ENCODE results near the gene FBXO41. TPM values are rescaled to one million over a fixed set of nuclear protein-coding genes. Genes with fewer than 3 reads are reported as not detected.
A peak's percentile ranks its signal among the peaks of the same experiment; 100 is the strongest.

The FBXO41 gene
- polyA plus RNA-seq, 3 donors = 1.6 to 1.9 (median 1.6) TPM

GRCh38 chr2:73250872-73251846, 33.1 kb downstream of the FBXO41 start:
- DNase-seq (ENCODE audit: low read depth in 3 of 3, low spot score in 2 of 3) = no peak

GRCh38 chr2:73249636-73250035, 34.6 kb downstream of the FBXO41 start:
- no peak for DNase-seq (ENCODE audit: low read depth in 3 of 3, low spot score in 2 of 3)

GRCh38 chr2:73246850-73247249, 37.4 kb downstream of the FBXO41 start:
- no peak for DNase-seq (ENCODE audit: low read depth in 3 of 3, low spot score in 2 of 3)

- no peak for DNase-seq (ENCODE audit: low read depth in 3 of 3, low spot score in 2 of 3)
Observed at GRCh38 chr2:73244580-73244979, 39.7 kb downstream of the FBXO41 start.

GRCh38 chr2:73243884-73244570, 40.3 kb downstream of the FBXO41 start:
- DNase-seq (ENCODE audit: low read depth in 3 of 3, low spot score in 2 of 3) = no peak

- DNase-seq (ENCODE audit: low read depth in 3 of 3, low spot score in 2 of 3) = no peak
Observed at GRCh38 chr2:73239776-73240175, 44.5 kb downstream of the FBXO41 start.

- no peak for DNase-seq (ENCODE audit: low read depth in 3 of 3, low spot score in 2 of 3)
Observed at GRCh38 chr2:73238976-73239375, 45.3 kb downstream of the FBXO41 start.

- no peak for DNase-seq (ENCODE audit: low read depth in 3 of 3, low spot score in 2 of 3)
Observed at GRCh38 chr2:73238149-73238548, 46.1 kb downstream of the FBXO41 start.

GRCh38 chr2:73237168-73237567, 47.1 kb downstream of the FBXO41 start:
- DNase-seq (ENCODE audit: low read depth in 3 of 3, low spot score in 2 of 3) = no peak

- DNase-seq (ENCODE audit: low read depth in 3 of 3, low spot score in 2 of 3) = no peak
Observed at GRCh38 chr2:73235315-73236028, 48.8 kb downstream of the FBXO41 start.

- peak; percentile 78 to 83 (median 80) for DNase-seq (ENCODE audit: low read depth in 3 of 3, low spot score in 2 of 3)
Observed at GRCh38 chr2:73233932-73234832, 50.1 kb downstream of the FBXO41 start, which contains the start of gene CCT7. Gene CCT7 (plus strand): TSS chr2:73234308. CDS start chr2:73234379, 71 bp downstream.

GRCh38 chr2:73233154-73233931, 50.9 kb downstream of the FBXO41 start, which contains the start of gene PRADC1:
Gene PRADC1 (minus strand): TSS chr2:73233239. CDS start chr2:73233160, 79 bp downstream.
- peak; percentile 98 to 99 (median 99) for DNase-seq (ENCODE audit: low read depth in 3 of 3, low spot score in 2 of 3)

- no peak for DNase-seq (ENCODE audit: low read depth in 3 of 3, low spot score in 2 of 3)
Observed at GRCh38 chr2:73232403-73233153, 51.7 kb downstream of the FBXO41 start.

GRCh38 chr2:73228631-73229030, 55.6 kb downstream of the FBXO41 start:
- DNase-seq (ENCODE audit: low read depth in 3 of 3, low spot score in 2 of 3) = no peak

GRCh38 chr2:73227086-73227485, 57.2 kb downstream of the FBXO41 start:
- DNase-seq (ENCODE audit: low read depth in 3 of 3, low spot score in 2 of 3) = no peak

GRCh38 chr2:73225513-73226360, 58.5 kb downstream of the FBXO41 start:
- DNase-seq (ENCODE audit: low read depth in 3 of 3, low spot score in 2 of 3) = no peak

- no peak for DNase-seq (ENCODE audit: low read depth in 3 of 3, low spot score in 2 of 3)
Observed at GRCh38 chr2:73223821-73224220, 60.5 kb downstream of the FBXO41 start.

Measured in right renal cortex interstitium (tissue), 3 donors.